ENCODE data around the gene RNF166.

The RNF166 gene

GRCh38 chr16:88723507-88723887, 17.3 kb upstream of the RNF166 start:
- DNase-seq, result no peak

GRCh38 chr16:88722784-88723506, 16.7 kb upstream of the RNF166 start:
- DNase-seq, result no peak

GRCh38 chr16:88721815-88722755, 15.9 kb upstream of the RNF166 start:
- DNase-seq, result no peak

- DNase-seq, result no peak
Measured at GRCh38 chr16:88721236-88721635, 15.0 kb upstream of the RNF166 start.

GRCh38 chr16:88720396-88720970, 14.3 kb upstream of the RNF166 start:
- DNase-seq, result no peak

- DNase-seq, result no peak
Measured at GRCh38 chr16:88719933-88720296, 13.7 kb upstream of the RNF166 start.

- DNase-seq, result no peak
Measured at GRCh38 chr16:88719267-88719932, 13.2 kb upstream of the RNF166 start.

GRCh38 chr16:88718178-88718577, 12.0 kb upstream of the RNF166 start:
- DNase-seq, result no peak

- DNase-seq, result no peak
Measured at GRCh38 chr16:88716601-88717001, 10.4 kb upstream of the RNF166 start.

- DNase-seq, result no peak
Measured at GRCh38 chr16:88716201-88716600, 10.0 kb upstream of the RNF166 start.

GRCh38 chr16:88715312-88716190, 9.3 kb upstream of the RNF166 start:
- DNase-seq, result no peak

GRCh38 chr16:88714420-88715302, 8.5 kb upstream of the RNF166 start:
- no peak for DNase-seq

GRCh38 chr16:88713568-88714419, 7.6 kb upstream of the RNF166 start:
- DNase-seq, result no peak

GRCh38 chr16:88713054-88713453, 6.8 kb upstream of the RNF166 start:
- no peak for DNase-seq

GRCh38 chr16:88712362-88712979, 6.3 kb upstream of the RNF166 start:
- no peak for DNase-seq

- DNase-seq, result no peak
Measured at GRCh38 chr16:88711750-88712340, 5.6 kb upstream of the RNF166 start.

GRCh38 chr16:88710556-88710955, 4.3 kb upstream of the RNF166 start:
- no peak for DNase-seq

- DNase-seq, result no peak
Measured at GRCh38 chr16:88706965-88707826, 988 bp upstream of the RNF166 start.

Measured in CD4-positive, alpha-beta T cell treated with Interleukin-6 for 4 hours (primary cell).